Gastrocnemius medialis (tissue), 4 donors: ENCODE measurements around the gene PFKP. TPM values are rescaled to one million over a fixed set of nuclear protein-coding genes. Genes with fewer than 3 reads are reported as not detected.

ENCODE experiments used
- ATAC-seq, 2 donors: fragments of 150-250 bp; one replicate each; pipeline ENCODE4 v1.9.1; 2016
- DNase-seq, 2 donors: peaks; one replicate each; pipeline ENCODE4 v3.0.0-alpha.2; 2019
- H3K27ac ChIP-seq, 4 donors: fragments of 200-600 bp; sonication (generic); 1 replicate in 1 of 4; 2 replicates in 3 of 4; pipeline ENCODE4 v1.5.1; 2016 to 2018; ENCODE audit warnings: mild to moderate bottlenecking in 2 of 4, moderate library complexity in 1 of 4
- H3K27me3 ChIP-seq, 3 donors: fragments of 200-600 bp; sonication (generic) in 2 of 3; 1 replicate in 1 of 3; 2 replicates in 2 of 3; pipeline versions ENCODE4 v1.5.1 to v1.6.0; 2016 to 2019; ENCODE audit warnings: mild to moderate bottlenecking in 1 of 3, moderate library complexity in 1 of 3
- H3K36me3 ChIP-seq, 2 donors: fragments of 200-600 bp; sonication (generic) in 1 of 2; one replicate each; pipeline ENCODE4 v1.5.1; 2017 to 2018
- H3K4me1 ChIP-seq, 2 donors: fragments of 200-600 bp; sonication (generic) in 1 of 2; one replicate each; pipeline ENCODE4 v1.5.1; 2016 to 2017; ENCODE audit warnings: mild to moderate bottlenecking in 2 of 2
- H3K4me3 ChIP-seq, 4 donors: fragments of 200-600 bp; sonication (generic) in 3 of 4; 1 replicate in 1 of 4; 2 replicates in 3 of 4; pipeline ENCODE4 v1.5.1; 2016 to 2019; ENCODE audit warnings: mild to moderate bottlenecking in 2 of 4
- H3K9me3 ChIP-seq, 3 donors: fragments of 200-600 bp; sonication (generic) in 2 of 3; 1 replicate in 1 of 3; 2 replicates in 2 of 3; pipeline ENCODE4 v1.5.1; 2016 to 2019
- POLR2A ChIP-seq, 2 donors: fragments of 450-650 bp; IDR thresholded peaks; one replicate each; pipeline ENCODE4 v1.6.1; 2017; ENCODE audit warnings: antibody characterized with exemption in 2 of 2, mild to moderate bottlenecking in 2 of 2, moderate library complexity in 2 of 2
- in situ Hi-C, 4 donors: fragments of 200-750 bp; cut with MboI; loops; one replicate each; pipeline versions ENCODE4 v1.15.0 to v1.8.0; 2017; ENCODE audit warnings: low sequenced_read_pairs in 4 of 4
- intact Hi-C: fragments of 100-400 bp; cut with DNase I; formaldehyde crosslinking; loops from one replicate; pipeline ENCODE4 v1.15.1; 2023; ENCODE audit warnings: low total_unique reads
- total RNA-seq, 4 donors: library from RNA; depleted of rRNA; stranded (reverse); fragments of >200 nt; gene quantifications; one replicate each; pipeline versions ENCODE4 v1.1.0 to v1.2.3, GENCODE V29; 2016
- TF ChIP-seq, protein P1 (sequence below), 5 experiments: fragments of 450-650 bp in 3 of 5; fragments of 200-600 bp in 2 of 5; sonication (generic) in 2 of 5; IDR thresholded peaks in 4 of 5; conservative IDR thresholded peaks in 1 of 5; 1 replicate in 4 of 5; 2 replicates in 1 of 5; pipeline ENCODE4 v1.5.1; 2016 to 2019; ENCODE audit warnings: antibody characterized with exemption in 5 of 5, mild to moderate bottlenecking in 3 of 5, moderate library complexity in 3 of 5

The PFKP gene
- total RNA-seq, 4 donors from 2014 or later: 21.3 to 171 (median 38.9) TPM

- Histone ChIP-seq H3K4me3 (no peak overlapping the region), H3K9me3 (no peaks in the 10 kb centered on the region), H3K4me1 (peaks cover 0 to 3% of the 10 kb centered on the region in 2 donors), H3K27me3 (peaks cover 7 to 11% (median 9%) of the 10 kb centered on the region in 3 donors), H3K27ac (no peak overlapping the region), H3K36me3 (no peaks in the 10 kb centered on the region)
- intact Hi-C loops: no loop called here
- TF ChIP-seq POLR2A (IDR thresholded peaks at IDR 0.05): no peak
- TF ChIP-seq, protein P1, sequence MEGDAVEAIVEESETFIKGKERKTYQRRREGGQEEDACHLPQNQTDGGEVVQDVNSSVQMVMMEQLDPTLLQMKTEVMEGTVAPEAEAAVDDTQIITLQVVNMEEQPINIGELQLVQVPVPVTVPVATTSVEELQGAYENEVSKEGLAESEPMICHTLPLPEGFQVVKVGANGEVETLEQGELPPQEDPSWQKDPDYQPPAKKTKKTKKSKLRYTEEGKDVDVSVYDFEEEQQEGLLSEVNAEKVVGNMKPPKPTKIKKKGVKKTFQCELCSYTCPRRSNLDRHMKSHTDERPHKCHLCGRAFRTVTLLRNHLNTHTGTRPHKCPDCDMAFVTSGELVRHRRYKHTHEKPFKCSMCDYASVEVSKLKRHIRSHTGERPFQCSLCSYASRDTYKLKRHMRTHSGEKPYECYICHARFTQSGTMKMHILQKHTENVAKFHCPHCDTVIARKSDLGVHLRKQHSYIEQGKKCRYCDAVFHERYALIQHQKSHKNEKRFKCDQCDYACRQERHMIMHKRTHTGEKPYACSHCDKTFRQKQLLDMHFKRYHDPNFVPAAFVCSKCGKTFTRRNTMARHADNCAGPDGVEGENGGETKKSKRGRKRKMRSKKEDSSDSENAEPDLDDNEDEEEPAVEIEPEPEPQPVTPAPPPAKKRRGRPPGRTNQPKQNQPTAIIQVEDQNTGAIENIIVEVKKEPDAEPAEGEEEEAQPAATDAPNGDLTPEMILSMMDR (IDR thresholded peaks at IDR 0.05 in 4 of 5, conservative IDR thresholded peaks at IDR 0.05 in 1 of 5): no peak
- in situ Hi-C loops: no loop called here
- DNase-seq (no peak), ATAC-seq (no peak)
Observed at GRCh38 chr10:3074145-3074665, 6.9 kb downstream of the PFKP start.

GRCh38 chr10:3074985-3075600, 7.7 kb downstream of the PFKP start:
- DNase-seq (no peak), ATAC-seq (no peak)
- Histone ChIP-seq H3K27me3 (peaks cover 0 to 3% (median under 1%) of the 10 kb centered on the region in 3 donors), H3K4me1 (no peaks in the 10 kb centered on the region), H3K27ac (no peak overlapping the region), H3K4me3 (no peak overlapping the region), H3K9me3 (no peaks in the 10 kb centered on the region), H3K36me3 (no peaks in the 10 kb centered on the region)
- intact Hi-C loops: no loop called here
- TF ChIP-seq, protein P1 (IDR thresholded peaks at IDR 0.05 in 4 of 5, conservative IDR thresholded peaks at IDR 0.05 in 1 of 5): no peak
- no peak for TF ChIP-seq POLR2A (IDR thresholded peaks at IDR 0.05)
- in situ Hi-C loops: no loop called here

GRCh38 chr10:3076138-3076537, 8.8 kb downstream of the PFKP start:
- DNase-seq (no peak), ATAC-seq (no peak)
- no peaks in the 10 kb centered on the region for H3K9me3 ChIP-seq
- H3K27me3 ChIP-seq: no peaks in the 10 kb centered on the region
- no peak overlapping the region for H3K27ac ChIP-seq
- TF ChIP-seq, protein P1 (IDR thresholded peaks at IDR 0.05 in 4 of 5, conservative IDR thresholded peaks at IDR 0.05 in 1 of 5): no peak
- no peak for TF ChIP-seq POLR2A (IDR thresholded peaks at IDR 0.05)
- H3K36me3 ChIP-seq: no peaks in the 10 kb centered on the region
- H3K4me3 ChIP-seq: no peak overlapping the region
- H3K4me1 ChIP-seq: peaks cover 0 to 4% of the 10 kb centered on the region in 2 donors
- intact Hi-C loops: no loop called here
- in situ Hi-C loops: no loop called here

- in situ Hi-C loops: no loop called here
- Histone ChIP-seq H3K27ac (no peak overlapping the region), H3K4me1 (peaks cover 0 to 4% of the 10 kb centered on the region in 2 donors), H3K4me3 (no peak overlapping the region), H3K9me3 (no peaks in the 10 kb centered on the region), H3K27me3 (no peaks in the 10 kb centered on the region), H3K36me3 (no peaks in the 10 kb centered on the region)
- TF ChIP-seq, protein P1 (IDR thresholded peaks at IDR 0.05 in 4 of 5, conservative IDR thresholded peaks at IDR 0.05 in 1 of 5): no peak
- TF ChIP-seq POLR2A (IDR thresholded peaks at IDR 0.05): no peak
- ATAC-seq (no peak), DNase-seq (no peak)
- intact Hi-C loops: no loop called here
Observed at GRCh38 chr10:3077509-3077908, 10.2 kb downstream of the PFKP start.
